Measurements from ENCODE around the gene TRABD2B. TPM values are rescaled to one million over a fixed set of nuclear protein-coding genes. Genes with fewer than 3 reads are reported as not detected.

TRABD2B gene
- total and polyA plus RNA-seq, 2 of the 13 experiments (the other 11 are each of a cell fraction or from before 2014, with no cell fraction given): 0.04 TPM; not detected in 1

- TF ChIP-seq ARID5B (CRISPR knock-in tag; IDR thresholded peaks at IDR 0.05) (peak; percentile 93), EP300 (IDR thresholded peaks at IDR 0.05; ENCODE audit: low read depth in 2 of 2, low read length in 2 of 2) (peak; percentile 31 to 91; a peak in 3 of 4 replicates), EP300 (CRISPR knock-in tag; IDR thresholded peaks at IDR 0.05; ENCODE audit: borderline replicate concordance) (peak; percentile 86), GABPB1 (CRISPR knock-in tag; IDR thresholded peaks at IDR 0.05) (peak; percentile 33; the same call in 1 of the 2 replicates), DPF2 (CRISPR knock-in tag; IDR thresholded peaks at IDR 0.05; ENCODE audit: borderline replicate concordance, low read depth) (peak; percentile 90; the same call in 1 of the 2 replicates), ZNF879 (CRISPR knock-in tag; IDR thresholded peaks at IDR 0.05) (no peak), HMGXB4 (CRISPR knock-in tag; IDR thresholded peaks at IDR 0.05; ENCODE audit: borderline replicate concordance in 1 of 2, low read depth in 1 of 2) (peak; percentile 41 to 43; a peak in 1 of 4 replicates), SP5 (CRISPR knock-in tag; IDR thresholded peaks at IDR 0.05; ENCODE audit: borderline replicate concordance, low read depth) (peak; percentile 66), CENPT (CRISPR knock-in tag; IDR thresholded peaks at IDR 0.05; ENCODE audit: low read depth) (no peak), ZBTB7B (CRISPR knock-in tag; IDR thresholded peaks at IDR 0.05) (peak; percentile 82), KDM5A (IDR thresholded peaks at IDR 0.05; ENCODE audit: borderline replicate concordance, low read length) (peak; percentile 35; the same call in 1 of the 2 replicates), MAZ (IDR thresholded peaks at IDR 0.05; ENCODE audit: borderline replicate concordance, low read depth, low read length) (no peak), MAZ (CRISPR knock-in tag; IDR thresholded peaks at IDR 0.05; ENCODE audit: low read depth) (peak; percentile 67), ZNF430 (CRISPR knock-in tag; IDR thresholded peaks at IDR 0.05) (no peak), SRF (IDR thresholded peaks at IDR 0.05; ENCODE audit: low read depth, low read length) (no peak), ZFP91 (CRISPR knock-in tag; IDR thresholded peaks at IDR 0.05; ENCODE audit: borderline replicate concordance) (peak; percentile 49), TEF (CRISPR knock-in tag; IDR thresholded peaks at IDR 0.05) (no peak), ZNF343 (CRISPR knock-in tag; IDR thresholded peaks at IDR 0.05) (0 out of 2 replicates have a peak, but pooled peaks have one; percentile 8)
- TF ChIP-seq, protein P1, sequence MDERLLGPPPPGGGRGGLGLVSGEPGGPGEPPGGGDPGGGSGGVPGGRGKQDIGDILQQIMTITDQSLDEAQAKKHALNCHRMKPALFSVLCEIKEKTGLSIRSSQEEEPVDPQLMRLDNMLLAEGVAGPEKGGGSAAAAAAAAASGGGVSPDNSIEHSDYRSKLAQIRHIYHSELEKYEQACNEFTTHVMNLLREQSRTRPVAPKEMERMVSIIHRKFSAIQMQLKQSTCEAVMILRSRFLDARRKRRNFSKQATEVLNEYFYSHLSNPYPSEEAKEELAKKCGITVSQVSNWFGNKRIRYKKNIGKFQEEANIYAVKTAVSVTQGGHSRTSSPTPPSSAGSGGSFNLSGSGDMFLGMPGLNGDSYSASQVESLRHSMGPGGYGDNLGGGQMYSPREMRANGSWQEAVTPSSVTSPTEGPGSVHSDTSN (CRISPR knock-in tag; IDR thresholded peaks at IDR 0.05): peak; percentile 47; the same call in 1 of the 2 replicates
These were observed 130.4 kb downstream of the TRABD2B start (continued) for GRCh38 chr1:47866601-47867437.
